Ectodermal cell (in vitro differentiated cells): ENCODE data around the gene ELAVL1.
"Not testable (repeated sequence)": the region's sequence is repeated elsewhere in the genome, so short reads cannot be mapped to it uniquely, and the experiment has no call there.

Experiments
- H3K27ac ChIP-seq: 2 replicates; pipeline ENCODE4 v1.7.0; 2013; ENCODE audit warnings: mild to moderate bottlenecking, low read depth, low read length; ENCODE audit not compliant: insufficient read depth, poor library complexity, severe bottlenecking
- H3K27me3 ChIP-seq: 2 replicates; pipeline ENCODE4 v1.7.0; 2013; ENCODE audit warnings: mild to moderate bottlenecking, low read length; ENCODE audit not compliant: insufficient read depth, control insufficient read depth, poor library complexity, severe bottlenecking
- H3K36me3 ChIP-seq: one replicate; pipeline ENCODE4 v1.7.0; 2013; ENCODE audit warnings: low read length; ENCODE audit not compliant: control insufficient read depth, insufficient read depth
- H3K4me1 ChIP-seq: one replicate; pipeline ENCODE4 v1.7.0; 2013; ENCODE audit warnings: low read length; ENCODE audit not compliant: control insufficient read depth, insufficient read depth
- H3K4me3 ChIP-seq: 2 replicates; pipeline ENCODE4 v1.7.0; 2013; ENCODE audit warnings: low read depth, low read length, control low read depth; ENCODE audit not compliant: insufficient read depth
- H3K9me3 ChIP-seq: 2 replicates; pipeline ENCODE4 v1.7.0; 2013; ENCODE audit warnings: mild to moderate bottlenecking, low read length, moderate library complexity; ENCODE audit not compliant: control insufficient read depth
- WGBS, 2 experiments: methylation state at CpG; one replicate each; pipeline ENCODE4 v1.1.7; 2013; ENCODE audit warnings: missing lambda C conversion rate in 2 of 2; 5-methylcytosine and 5-hydroxymethylcytosine counted together

Gene ELAVL1

DNA sequence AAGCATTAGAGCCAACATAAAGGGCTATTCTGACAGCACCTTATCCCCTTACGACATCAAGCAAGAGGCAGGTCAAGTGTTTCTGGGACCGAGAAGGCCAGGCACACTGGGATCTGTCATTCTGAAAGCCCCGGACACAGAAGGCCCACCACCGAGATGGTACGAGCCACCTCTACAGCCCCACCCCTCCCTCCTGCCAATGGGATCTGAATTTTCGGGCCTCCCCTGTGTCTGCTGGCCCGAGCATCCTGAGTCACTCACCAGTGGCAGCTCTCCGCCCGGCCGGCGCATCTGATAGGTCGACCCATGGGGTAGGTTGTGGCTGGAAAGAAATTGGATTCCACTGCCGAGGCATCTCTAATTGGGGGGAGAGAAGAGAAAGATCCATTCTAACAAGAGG, 64.6 kb downstream of the ELAVL1 start:
- Histone ChIP-seq H3K4me1 (no peaks in the 10 kb centered on the region), H3K36me3 (peaks cover 18% of the 10 kb centered on the region), H3K4me3 (no peak overlapping the region), H3K27ac (no peak overlapping the region), H3K27me3 (no peaks in the 10 kb centered on the region), H3K9me3 (no peaks in the 10 kb centered on the region)
- 93 to 94% methylated on average over 13 of the region's 13 CpGs for WGBS, 2 experiments

DNA sequence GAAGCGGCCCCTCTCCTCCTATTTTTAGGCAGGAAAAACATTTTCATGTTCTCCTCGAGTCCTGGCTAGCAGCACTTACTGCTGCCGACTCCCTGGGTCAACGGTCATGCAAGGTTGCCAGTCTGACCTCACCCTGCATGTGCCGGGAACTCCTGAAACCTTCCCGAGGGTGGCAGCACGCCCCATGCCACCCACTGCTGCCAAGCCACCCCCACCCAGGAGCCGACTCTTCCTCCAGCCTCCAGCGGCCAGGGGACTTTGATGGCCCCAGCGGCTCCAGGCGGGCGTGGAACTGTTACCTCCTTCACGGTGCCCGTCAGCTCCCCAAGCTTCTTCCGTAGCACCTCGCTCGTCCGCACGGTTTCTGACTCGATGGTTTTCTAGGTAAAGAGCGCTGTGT, 70.7 kb downstream of the ELAVL1 start:
- Histone ChIP-seq H3K4me3 (no peak overlapping the region), H3K4me1 (no peaks in the 10 kb centered on the region), H3K9me3 (no peaks in the 10 kb centered on the region), H3K27me3 (no peaks in the 10 kb centered on the region), H3K27ac (no peak overlapping the region), H3K36me3 (peaks cover 47% of the 10 kb centered on the region)
- 96 to 97% methylated on average over 21 of the region's 21 CpGs for WGBS, 2 experiments

DNA sequence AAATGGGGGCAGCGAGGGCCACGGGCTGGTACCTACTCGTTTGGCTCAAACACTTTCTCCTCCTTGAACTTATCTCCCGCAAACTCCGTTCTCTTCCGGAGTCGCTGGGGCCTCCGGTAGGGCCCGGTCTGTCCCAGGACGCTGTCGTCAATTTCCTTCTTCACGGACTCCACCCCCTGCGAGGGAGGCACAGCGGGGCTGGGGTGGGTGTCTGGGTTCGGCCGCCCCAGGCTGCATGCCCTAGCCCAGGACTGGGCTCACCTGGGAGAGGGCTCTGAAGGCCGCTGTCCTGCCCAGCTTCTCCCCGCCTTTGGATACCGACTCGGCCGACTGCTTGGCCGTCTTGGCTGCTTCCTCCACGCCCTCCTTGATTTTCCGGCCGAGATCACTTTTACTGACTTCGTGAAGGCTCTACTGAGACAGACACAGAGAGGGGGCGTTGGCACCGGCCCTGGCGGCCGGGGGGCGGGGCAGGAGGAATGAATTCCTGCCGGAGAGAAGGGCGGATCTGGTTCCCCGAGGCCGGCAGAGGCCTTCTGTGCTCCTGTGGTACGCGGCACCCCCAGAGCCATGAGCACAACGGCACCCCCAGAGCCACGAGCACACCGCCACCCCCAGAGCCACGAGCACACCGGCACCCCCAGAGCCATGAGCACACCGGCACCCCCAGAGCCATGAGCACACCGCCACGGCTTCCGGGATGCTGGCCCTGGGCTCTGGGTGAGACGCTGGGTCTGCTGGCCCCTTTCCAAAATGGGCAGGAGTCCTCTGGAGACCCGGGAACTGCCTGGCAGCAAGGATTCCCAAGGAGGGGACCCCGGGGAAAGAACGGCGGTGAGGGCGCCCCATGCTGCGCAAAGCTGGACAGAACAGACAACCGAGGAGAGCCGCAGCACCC, 71.4 kb downstream of the ELAVL1 start:
- Histone ChIP-seq H3K36me3 (peaks cover 46% of the 10 kb centered on the region), H3K9me3 (no peaks in the 10 kb centered on the region), H3K27me3 (no peaks in the 10 kb centered on the region), H3K27ac (no peak overlapping the region), H3K4me1 (no peaks in the 10 kb centered on the region), H3K4me3 (no peak overlapping the region)
- 95% methylated on average over 55 of the region's 55 CpGs for WGBS, 2 experiments

DNA sequence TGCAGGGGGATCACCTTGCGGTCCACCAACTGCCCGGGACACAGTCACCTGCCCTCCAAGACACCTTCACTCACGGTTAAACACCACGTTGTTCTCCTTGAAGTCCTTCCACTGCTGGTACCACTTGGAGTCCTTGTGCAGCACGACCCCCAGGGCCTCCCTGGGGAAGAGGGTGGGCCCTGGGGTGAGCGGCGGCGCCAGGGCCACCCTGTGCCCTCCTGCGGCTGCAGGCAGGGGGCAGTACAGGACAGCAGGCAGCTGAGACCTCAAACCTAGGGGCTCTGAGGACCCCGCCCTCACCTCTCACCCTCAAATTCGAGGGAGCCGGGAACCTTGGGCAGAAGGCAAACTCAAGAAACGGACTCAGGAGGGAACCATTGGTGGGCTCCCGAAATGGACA, 72.0 kb downstream of the ELAVL1 start:
- peaks cover 40% of the 10 kb centered on the region for H3K36me3 ChIP-seq
- WGBS, 2 experiments: 91 to 92% methylated on average over 14 of the region's 14 CpGs
- no peak overlapping the region for H3K27ac ChIP-seq

GRCh38 chr19:7932930-7933300, 72.5 kb downstream of the ELAVL1 start:
- Histone ChIP-seq H3K4me1 (no peaks in the 10 kb centered on the region), H3K4me3 (no peak overlapping the region), H3K27ac (no peak overlapping the region), H3K27me3 (no peaks in the 10 kb centered on the region), H3K9me3 (no peaks in the 10 kb centered on the region), H3K36me3 (peaks cover 40% of the 10 kb centered on the region)
- 94 to 96% methylated on average over 10 of the region's 10 CpGs for WGBS, 2 experiments

More for the DNA sequence above, 72.0 kb downstream of the ELAVL1 start:
- Histone ChIP-seq H3K4me3 (no peak overlapping the region), H3K9me3 (no peaks in the 10 kb centered on the region), H3K4me1 (no peaks in the 10 kb centered on the region), H3K27me3 (no peaks in the 10 kb centered on the region)

DNA sequence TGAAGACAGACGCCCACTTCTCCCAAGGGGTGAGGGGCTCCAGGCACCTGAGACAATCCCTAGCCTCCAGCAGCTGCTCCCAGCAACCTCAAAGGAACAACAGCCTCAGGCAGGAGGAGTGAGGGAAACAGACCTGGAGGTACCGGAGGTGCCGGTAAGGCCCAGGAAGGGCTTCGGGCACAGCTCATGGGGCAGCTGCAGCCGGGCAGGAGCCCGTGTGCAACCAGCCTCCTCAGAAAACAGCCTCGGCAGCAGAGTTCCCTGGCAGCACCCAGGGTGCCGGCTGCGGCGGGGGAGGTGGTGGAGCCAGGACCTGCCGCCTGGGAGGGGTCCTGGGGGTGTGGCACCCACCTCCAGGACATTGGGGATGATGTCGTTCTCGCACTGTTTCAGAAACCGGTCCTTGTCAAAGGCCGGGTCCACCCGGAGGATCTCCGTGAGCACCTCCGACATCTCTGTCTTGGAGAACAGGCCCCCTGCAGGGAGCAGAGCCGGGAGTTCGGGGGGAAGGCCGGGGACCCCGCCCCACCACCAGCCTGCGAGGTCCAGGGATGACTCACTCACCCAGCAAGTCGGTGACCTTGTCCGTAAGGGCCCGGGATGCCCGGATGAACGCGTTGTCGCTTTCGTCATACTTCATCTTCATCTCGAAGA, 73.0 kb downstream of the ELAVL1 start:
- H3K9me3 ChIP-seq: no peaks in the 10 kb centered on the region
- H3K4me3 ChIP-seq: no peak overlapping the region
- WGBS, 2 experiments: 96% methylated on average over 32 of the region's 32 CpGs
- no peaks in the 10 kb centered on the region for H3K27me3 ChIP-seq
- no peak overlapping the region for H3K27ac ChIP-seq
- peaks cover 40% of the 10 kb centered on the region for H3K36me3 ChIP-seq
- no peaks in the 10 kb centered on the region for H3K4me1 ChIP-seq

GRCh38 chr19:7931221-7932061, 74.0 kb downstream of the ELAVL1 start:
- H3K4me3 ChIP-seq: no peak overlapping the region
- H3K9me3 ChIP-seq: no peaks in the 10 kb centered on the region
- 95% methylated on average over 36 of the region's 36 CpGs for WGBS, 2 experiments
- H3K27me3 ChIP-seq: no peaks in the 10 kb centered on the region
- peaks cover 40% of the 10 kb centered on the region for H3K36me3 ChIP-seq
- no peaks in the 10 kb centered on the region for H3K4me1 ChIP-seq
- no peak overlapping the region for H3K27ac ChIP-seq

DNA sequence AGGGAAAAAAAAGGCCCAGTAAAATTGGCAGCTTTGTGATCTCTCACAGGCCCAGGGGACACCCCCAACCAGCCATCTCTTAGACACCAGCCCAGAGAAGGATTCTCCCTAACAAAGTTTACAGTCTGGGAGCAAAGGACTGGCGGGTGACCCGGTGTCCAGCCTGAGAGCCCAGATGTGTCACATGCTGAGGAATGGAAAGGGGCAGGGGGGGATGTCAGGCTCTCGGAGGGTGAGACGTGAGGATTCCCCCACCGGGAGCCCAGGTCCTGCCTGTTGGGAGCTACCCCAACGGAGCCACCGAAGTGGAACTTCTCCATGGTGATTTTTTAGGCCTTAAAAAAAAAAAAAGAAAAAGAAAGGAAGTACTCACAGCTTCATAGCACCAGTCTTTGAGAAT, 74.7 kb downstream of the ELAVL1 start:
- Histone ChIP-seq H3K4me1 (no peaks in the 10 kb centered on the region), H3K27me3 (no peaks in the 10 kb centered on the region), H3K9me3 (no peaks in the 10 kb centered on the region), H3K4me3 (no peak overlapping the region), H3K36me3 (peaks cover 38% of the 10 kb centered on the region), H3K27ac (no peak overlapping the region)
- WGBS, 2 experiments: 96% methylated on average over 7 of the region's 7 CpGs

- H3K27ac ChIP-seq, H3K27me3 ChIP-seq, H3K9me3 ChIP-seq, H3K4me3 ChIP-seq, H3K4me1 ChIP-seq: not testable (repeated sequence)
- peaks cover 33% of the 10 kb centered on the region for H3K36me3 ChIP-seq
- WGBS, 2 experiments: 94 to 96% methylated on average over 11 of the region's 11 CpGs
These were observed 75.4 kb downstream of the ELAVL1 start for GRCh38 chr19:7930030-7930429.
